HG03521 (cell line): ENCODE results near the gene PCNX2.

Experiments used
- ATAC-seq: cut with Tn5 transposase; IDR thresholded peaks from one replicate; pipeline ENCODE4 v1.9.1; 2021; ENCODE audit warnings: mild to moderate bottlenecking, moderate library complexity; ENCODE audit not compliant: unreplicated experiment

PCNX2 gene

GRCh38 chr1:233079574-233079973 is 216.0 kb downstream of the PCNX2 start:
- no peak for ATAC-seq

GRCh38 chr1:233078396-233078795 is 217.1 kb downstream of the PCNX2 start:
- no peak for ATAC-seq

DNA sequence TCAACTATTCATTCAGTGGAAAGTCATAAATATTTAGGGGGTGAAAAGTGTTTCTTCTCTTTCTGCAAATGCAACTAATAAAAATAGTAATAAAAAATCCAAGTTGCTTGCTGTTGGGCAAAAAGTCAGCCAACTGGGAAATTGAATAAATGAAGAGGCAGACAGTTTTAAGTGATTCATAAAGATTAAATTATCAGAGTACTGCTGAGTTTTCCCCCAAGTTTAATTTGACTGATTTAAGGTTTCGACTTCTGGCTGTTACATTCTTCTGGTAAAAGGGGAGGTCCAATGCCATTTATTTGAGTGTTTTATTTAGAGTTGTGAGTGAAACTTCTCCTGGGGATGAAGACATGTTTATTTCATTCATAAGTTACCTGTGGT is 219.6 kb downstream of the PCNX2 start:
- ATAC-seq: no peak

DNA sequence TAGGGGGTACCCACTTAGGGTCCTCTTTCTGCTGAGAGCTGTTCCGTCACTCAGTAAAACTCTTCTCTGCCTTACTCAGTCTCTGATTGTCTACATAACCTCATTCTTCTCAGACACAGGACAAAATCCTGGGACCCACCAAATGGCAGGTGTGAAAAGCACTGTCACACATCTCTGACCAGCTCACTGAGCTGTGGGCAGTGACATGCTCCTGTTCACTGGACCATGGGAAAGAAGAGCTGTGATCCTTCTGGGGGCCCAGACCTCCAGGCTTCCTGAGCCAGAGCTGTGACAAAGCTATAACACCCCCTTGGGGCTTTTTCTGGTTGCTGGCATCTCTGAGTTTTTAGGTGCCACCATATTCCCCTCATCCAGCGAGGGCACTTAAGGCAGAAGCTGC is 229.4 kb downstream of the PCNX2 start:
- ATAC-seq: no peak

GRCh38 chr1:233065685-233066084 is 229.8 kb downstream of the PCNX2 start:
- no peak for ATAC-seq

GRCh38 chr1:233064988-233065387 is 230.5 kb downstream of the PCNX2 start:
- no peak for ATAC-seq

DNA sequence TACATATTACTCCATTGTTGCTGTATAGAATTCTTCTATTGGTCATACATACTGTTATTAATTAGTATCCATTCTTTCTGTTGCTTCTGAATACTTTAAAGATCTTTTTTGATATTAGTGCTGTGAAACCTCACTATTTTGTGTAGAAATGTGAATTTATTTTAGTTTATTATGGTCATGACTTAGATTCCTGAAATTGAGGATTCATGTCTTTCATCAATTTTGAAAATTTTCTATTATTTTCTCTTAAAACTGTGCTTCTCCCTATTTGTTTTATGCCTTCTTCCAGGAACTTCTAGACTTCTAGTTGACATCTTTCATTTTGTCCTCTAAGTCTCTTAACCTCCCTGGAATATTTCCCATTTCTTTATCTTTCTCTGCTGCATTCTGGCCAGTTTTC is 232.1 kb downstream of the PCNX2 start:
- no peak for ATAC-seq

DNA sequence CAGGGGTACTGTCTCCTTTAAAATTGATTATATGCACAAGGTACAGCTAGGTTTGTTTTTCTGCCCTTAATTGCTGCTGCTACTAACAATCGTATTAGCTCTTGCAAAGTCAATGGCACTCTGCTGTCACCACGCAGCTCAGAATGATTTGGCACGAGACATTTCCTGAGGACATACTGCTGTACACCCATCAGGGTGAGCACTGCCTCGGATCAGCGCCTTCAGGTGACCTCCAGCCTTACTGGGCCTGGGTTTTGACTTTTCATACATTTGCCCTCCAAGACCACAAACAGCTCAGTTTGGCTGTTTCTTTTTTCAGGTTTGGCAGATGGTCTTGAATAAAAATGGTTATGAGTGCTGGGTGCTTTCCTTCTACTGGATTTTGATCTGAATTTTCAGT is 234.3 kb downstream of the PCNX2 start:
- ATAC-seq: no peak

GRCh38 chr1:233060461-233060994 is 235.0 kb downstream of the PCNX2 start:
- no peak for ATAC-seq

GRCh38 chr1:233057836-233058235 is 237.7 kb downstream of the PCNX2 start:
- no peak for ATAC-seq

DNA sequence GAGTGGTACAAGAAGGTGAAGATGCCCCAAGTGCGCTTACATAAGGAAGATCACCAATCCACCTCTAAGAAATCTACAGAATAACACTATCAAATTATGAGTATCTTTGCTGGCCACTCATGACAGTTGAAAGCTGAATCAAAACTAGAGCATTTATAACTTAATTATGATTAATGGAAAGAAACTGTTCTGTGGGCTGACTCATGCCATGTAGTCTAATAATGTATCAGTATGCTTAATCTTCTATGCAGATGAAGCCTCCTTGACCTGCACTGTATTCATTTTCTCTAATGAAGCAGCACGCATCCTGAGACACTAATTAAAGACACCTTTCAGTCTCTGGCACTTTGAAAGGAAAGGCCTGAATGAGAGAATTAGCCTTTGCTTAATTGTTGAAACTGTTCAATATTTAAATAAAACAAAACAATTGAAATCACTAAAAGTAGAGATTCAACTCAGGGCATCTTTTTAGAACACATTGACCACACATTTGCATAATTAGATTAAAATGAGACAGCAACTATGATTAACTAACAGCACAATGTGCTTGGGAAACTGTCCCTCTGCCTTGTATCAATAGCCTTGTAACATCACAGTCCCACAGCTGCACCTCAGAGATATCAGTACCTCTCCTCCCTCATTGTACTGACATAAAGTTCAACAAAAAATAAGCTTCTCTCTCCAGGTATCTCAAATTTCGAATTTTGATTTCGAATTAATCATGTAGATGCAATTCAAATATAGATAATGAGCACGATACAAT is 239.5 kb downstream of the PCNX2 start:
- ATAC-seq: no peak

DNA sequence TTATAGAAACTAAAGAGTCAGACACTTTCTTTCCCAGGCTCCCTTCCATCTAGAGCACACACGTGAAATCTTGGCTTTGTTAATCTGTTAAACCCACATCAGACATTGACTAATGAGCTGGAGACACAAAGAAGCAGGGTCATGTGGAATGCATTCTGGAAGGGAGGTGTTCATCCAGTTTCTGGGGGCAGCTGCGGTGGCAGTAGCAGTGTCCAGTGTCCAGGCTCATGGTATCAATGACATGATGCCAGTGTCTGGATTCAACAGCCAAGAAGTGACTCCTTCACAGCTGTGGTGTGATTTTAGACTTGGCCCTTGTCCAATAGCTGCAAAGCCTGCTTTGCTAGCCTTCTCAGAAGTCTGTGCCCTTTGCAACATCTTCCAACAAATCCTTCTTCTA is 249.9 kb downstream of the PCNX2 start:
- ATAC-seq: no peak

GRCh38 chr1:233042834-233043233 is 252.7 kb downstream of the PCNX2 start:
- ATAC-seq: no peak

DNA sequence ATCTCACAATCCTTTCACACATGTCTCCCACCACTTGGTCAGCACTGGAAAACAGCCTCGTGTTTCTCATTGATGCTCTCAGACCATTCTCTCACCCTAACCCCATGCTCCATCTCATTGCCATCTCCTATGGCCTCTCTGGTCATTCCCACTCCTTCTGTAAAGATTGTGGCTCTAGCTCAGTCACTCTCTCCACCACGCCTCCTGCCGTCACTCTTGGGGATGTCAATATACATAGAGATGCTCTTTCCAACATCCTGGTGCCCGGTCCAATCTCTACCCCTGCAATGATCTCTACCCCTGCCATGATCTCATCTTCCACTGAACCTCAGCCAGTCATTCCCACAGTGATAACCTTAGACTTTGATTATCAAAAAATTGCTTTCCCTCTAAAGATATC is 255.0 kb downstream of the PCNX2 start:
- ATAC-seq: no peak

GRCh38 chr1:233038581-233038980 is 256.9 kb downstream of the PCNX2 start:
- no peak for ATAC-seq

DNA sequence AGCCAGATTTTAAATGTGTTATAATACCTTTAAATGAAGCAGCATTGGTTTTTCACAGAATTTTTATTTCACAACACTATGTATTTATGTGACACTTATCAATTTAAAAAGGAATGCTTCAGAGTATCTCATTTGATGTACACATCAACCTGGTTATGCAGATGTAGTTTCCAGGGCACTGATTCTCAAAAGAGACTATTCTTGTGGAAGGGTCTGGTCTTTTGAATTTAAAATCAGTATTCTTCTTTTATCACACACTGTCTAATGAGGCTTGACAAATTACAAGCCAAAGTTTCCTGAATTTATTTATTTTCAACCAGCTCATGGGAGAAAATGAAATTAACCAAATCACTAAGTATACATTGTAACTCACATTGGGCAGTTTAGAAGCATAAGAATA is 257.7 kb downstream of the PCNX2 start:
- ATAC-seq: no peak

DNA sequence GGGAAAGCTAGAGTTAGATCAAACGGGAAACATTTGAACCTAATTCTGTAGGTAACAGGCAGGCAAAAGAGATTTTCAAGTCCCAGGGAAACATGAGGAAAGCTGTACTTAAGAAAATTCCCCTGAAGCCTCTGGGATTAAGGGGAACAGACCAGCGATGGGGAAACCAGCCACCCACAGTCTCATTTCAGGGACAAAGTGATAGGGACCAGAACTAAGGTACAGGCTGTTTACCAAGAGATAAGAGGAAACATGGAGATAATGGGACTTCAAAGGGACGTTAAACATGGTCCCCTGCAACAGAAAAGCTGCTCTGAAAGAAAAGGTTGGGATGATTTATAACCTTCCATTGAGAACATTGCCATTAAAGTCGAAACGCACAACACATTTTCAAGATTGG is 260.7 kb downstream of the PCNX2 start:
- no peak for ATAC-seq

- ATAC-seq: no peak
Measured at GRCh38 chr1:233033361-233033760, 262.2 kb downstream of the PCNX2 start.

DNA sequence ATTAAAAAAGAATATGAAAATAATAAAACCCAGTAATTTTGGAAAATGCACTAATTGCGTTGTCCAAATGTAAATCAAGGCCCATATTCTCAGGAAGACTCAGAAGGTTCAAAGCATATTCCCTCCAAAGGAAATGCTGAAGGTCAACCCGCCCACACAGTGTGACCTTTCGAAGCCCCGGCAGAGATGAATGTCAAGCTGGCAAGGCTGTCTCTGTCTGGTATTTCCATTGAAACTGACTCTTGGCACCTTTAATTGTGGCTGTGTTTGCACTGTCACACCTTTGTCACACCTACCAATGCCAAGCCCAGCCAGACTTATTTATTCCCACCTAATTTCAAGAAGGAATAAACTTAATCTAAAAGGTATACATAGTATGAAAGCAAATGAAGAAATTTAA is 262.6 kb downstream of the PCNX2 start:
- ATAC-seq: no peak

DNA sequence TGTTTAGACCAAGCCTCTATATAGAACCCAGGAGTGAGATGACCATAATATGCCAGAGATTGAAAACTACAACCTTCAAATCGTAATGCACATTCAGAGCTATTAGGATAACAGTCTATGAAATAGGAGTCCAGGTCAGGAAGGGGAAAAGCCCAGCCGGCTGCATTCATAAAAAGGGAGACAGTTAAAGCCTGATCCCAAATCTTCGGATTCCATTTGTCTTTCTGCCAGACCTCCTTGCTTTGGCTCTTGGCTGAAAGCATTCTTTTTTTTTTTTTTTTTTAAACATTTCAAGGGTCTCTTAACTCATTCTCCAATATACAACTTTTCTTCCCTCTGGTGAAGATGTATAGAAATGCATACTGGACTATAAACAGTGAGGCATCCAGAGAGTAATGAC is 264.0 kb downstream of the PCNX2 start:
- no peak for ATAC-seq

DNA sequence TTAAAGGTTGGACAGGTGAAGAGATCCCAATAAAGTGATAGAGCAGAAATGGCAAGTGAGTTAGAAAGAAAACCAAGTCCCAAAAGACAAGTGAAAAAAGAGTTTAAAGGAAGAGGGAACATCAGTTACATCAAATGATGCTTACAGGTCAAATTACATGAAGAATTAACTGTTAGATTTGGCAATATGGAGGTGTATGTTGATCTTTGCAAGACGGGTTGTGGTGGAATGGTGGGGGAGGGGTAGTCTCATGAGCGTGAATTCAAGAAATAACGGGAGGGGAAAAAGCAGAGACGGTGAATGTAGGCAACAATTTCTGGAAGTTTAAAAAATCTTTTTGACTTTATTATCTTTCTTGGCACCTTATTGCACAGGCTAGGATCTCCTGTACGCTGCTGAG is 268.5 kb downstream of the PCNX2 start:
- no peak for ATAC-seq

DNA sequence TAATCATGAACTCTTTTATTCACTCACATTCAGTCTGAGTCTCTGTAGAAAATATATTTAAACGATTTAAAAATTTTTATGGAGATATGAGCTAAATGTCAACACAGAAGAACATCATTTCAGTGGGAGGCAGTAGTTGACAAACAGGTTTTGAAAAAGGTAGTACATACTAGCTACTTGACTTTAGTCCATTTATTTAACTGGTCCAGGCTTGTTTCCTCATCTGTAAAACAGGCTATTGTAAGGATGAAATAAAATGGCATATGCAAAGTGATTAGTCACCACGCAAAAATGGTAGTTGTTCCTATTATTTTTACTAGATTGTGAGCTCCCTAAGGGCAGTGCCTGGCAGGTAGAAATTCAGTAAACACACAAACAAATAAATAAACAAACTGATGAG is 270.0 kb downstream of the PCNX2 start:
- ATAC-seq: no peak

- no peak for ATAC-seq
Measured at GRCh38 chr1:233025157-233025556, 270.4 kb downstream of the PCNX2 start.
